Osteoblast (primary cell): ENCODE data around the gene RSPH3. TPM values are rescaled to one million over a fixed set of nuclear protein-coding genes. Genes with fewer than 3 reads are reported as not detected.

Experiments used
- DNase-seq: peaks from one replicate; pipeline ENCODE4 v3.0.0; 2011; ENCODE audit warnings: low spot score, mixed read lengths; ENCODE audit not compliant: insufficient read length; ENCODE audit errors: missing footprints
- H2AFZ ChIP-seq: 2 replicates; pipeline ENCODE4 v1.6.0; 2011; ENCODE audit warnings: mild to moderate bottlenecking, low read length
- H3K27ac ChIP-seq: 2 replicates; pipeline ENCODE4 v1.5.1; 2011; ENCODE audit warnings: mild to moderate bottlenecking, low read depth, low read length, moderate library complexity
- H3K27me3 ChIP-seq: 2 replicates; pipeline ENCODE4 v1.6.0; 2012; ENCODE audit warnings: mild to moderate bottlenecking, control low read depth, inconsistent platforms, low read length, moderate library complexity; ENCODE audit not compliant: insufficient read depth
- H3K36me3 ChIP-seq: 2 replicates; pipeline ENCODE4 v1.5.1; 2011; ENCODE audit warnings: mild to moderate bottlenecking, low read length, control low read depth, moderate library complexity; ENCODE audit not compliant: insufficient read depth
- H3K4me1 ChIP-seq: 2 replicates; pipeline ENCODE4 v1.5.1; 2011; ENCODE audit warnings: mild to moderate bottlenecking, low read length, control low read depth, moderate library complexity; ENCODE audit not compliant: insufficient read depth
- H3K4me2 ChIP-seq: 2 replicates; pipeline ENCODE4 v1.6.0; 2011; ENCODE audit warnings: mild to moderate bottlenecking, low read length; ENCODE audit not compliant: insufficient read depth
- H3K4me3 ChIP-seq: fragments of 200-600 bp; sonication (generic); 3 replicates; pipeline ENCODE4 v1.5.1; 2012; ENCODE audit warnings: mild to moderate bottlenecking, low read length, inconsistent platforms; ENCODE audit not compliant: insufficient read depth
- H3K79me2 ChIP-seq: 2 replicates; pipeline ENCODE4 v1.6.0; 2012; ENCODE audit warnings: mild to moderate bottlenecking, low read length, control low read depth, inconsistent platforms; ENCODE audit not compliant: insufficient read depth
- H3K9me3 ChIP-seq: 2 replicates; pipeline ENCODE4 v1.5.1; 2011; ENCODE audit warnings: low read depth, low read length, control low read depth
- H4K20me1 ChIP-seq: 2 replicates; pipeline ENCODE4 v1.6.0; 2012; ENCODE audit warnings: mild to moderate bottlenecking, low read length, control low read depth; ENCODE audit not compliant: insufficient read depth
- CTCF ChIP-seq: IDR thresholded peaks from 2 replicates; pipeline ENCODE4 v1.5.1; 2011; ENCODE audit warnings: mild to moderate bottlenecking, low read depth, low read length, moderate library complexity; ENCODE audit errors: extremely low read depth
- total RNA-seq: library from RNA; depleted of rRNA; stranded (reverse); fragments of >200 nt; gene quantifications from 2 replicates; pipeline ENCODE4 v1.2.3, GENCODE V29; 2012

RSPH3 gene
- 8.3 and 10.3 TPM in 2 replicates for total RNA-seq

- Histone ChIP-seq H3K36me3 (no peaks in the 10 kb centered on the region), H2AFZ (peak within 1 kb of the TSS; percentile 99), H3K79me2 (peaks cover 10% of the 10 kb centered on the region), H3K4me3 (peak within 1 kb of the TSS; percentile 98), H3K4me1 (peaks cover 21% of the 10 kb centered on the region), H4K20me1 (no peaks in the 10 kb centered on the region), H3K4me2 (peak within 1 kb of the TSS; percentile 89), H3K27ac (peak within 1 kb of the TSS; percentile 81), H3K27me3 (no peaks in the 10 kb centered on the region), H3K9me3 (no peaks in the 10 kb centered on the region)
- TF ChIP-seq CTCF, result no peak
- peak; percentile 97 for DNase-seq
Measured at GRCh38 chr6:158999666-159000403, at the start of gene RSPH3. TSS of gene RSPH3 (minus strand) at chr6:159000202. CDS start at chr6:158999550, 652 bp downstream.

- no peaks in the 10 kb centered on the region for H3K36me3 ChIP-seq
- H3K4me3 ChIP-seq, result no peak overlapping the region
- H3K4me2 ChIP-seq, result no peak overlapping the region
- no peak overlapping the region for H3K27ac ChIP-seq
- H3K27me3 ChIP-seq, result peaks cover 36% of the 10 kb centered on the region
- no peaks in the 10 kb centered on the region for H4K20me1 ChIP-seq
- no peak for TF ChIP-seq CTCF
- no peaks in the 10 kb centered on the region for H3K4me1 ChIP-seq
- H3K9me3 ChIP-seq, result no peaks in the 10 kb centered on the region
- DNase-seq, result no peak
- H2AFZ ChIP-seq, result no peak overlapping the region
- H3K79me2 ChIP-seq, result no peaks in the 10 kb centered on the region
Measured at GRCh38 chr6:159047891-159048685, 48.1 kb upstream of the RSPH3 start.

- peak; percentile 37 for DNase-seq
- no peak for TF ChIP-seq CTCF
- H3K4me2 ChIP-seq, result no peak overlapping the region
- H3K9me3 ChIP-seq, result no peaks in the 10 kb centered on the region
- H3K79me2 ChIP-seq, result no peaks in the 10 kb centered on the region
- H4K20me1 ChIP-seq, result no peaks in the 10 kb centered on the region
- no peaks in the 10 kb centered on the region for H3K36me3 ChIP-seq
- H3K27me3 ChIP-seq, result peaks cover 45% of the 10 kb centered on the region
- H3K4me1 ChIP-seq, result no peaks in the 10 kb centered on the region
- no peak overlapping the region for H3K27ac ChIP-seq
- H2AFZ ChIP-seq, result no peak overlapping the region
- H3K4me3 ChIP-seq, result no peak overlapping the region
Measured at GRCh38 chr6:159045801-159046200, 45.8 kb upstream of the RSPH3 start.
